Sigmoid colon (tissue), 7 donors: ENCODE measurements around the gene ERVFRD-1. TPM values are rescaled to one million over a fixed set of nuclear protein-coding genes. Genes with fewer than 3 reads are reported as not detected.
"Not testable (repeated sequence)": the region's sequence is repeated elsewhere in the genome, so short reads cannot be mapped to it uniquely, and the experiment has no call there.

Experiments used
- DNase-seq: peaks from one replicate; pipeline ENCODE4 v3.0.0-alpha.2; 2019
- H3K27ac ChIP-seq, 4 donors: fragments of 200-600 bp; sonication (generic); one replicate each; pipeline ENCODE4 v1.5.1; 2016 to 2019; ENCODE audit warnings: mild to moderate bottlenecking in 1 of 4
- H3K27me3 ChIP-seq, 3 donors: fragments of 200-600 bp; sonication (generic); one replicate each; pipeline ENCODE4 v1.5.1; 2019; ENCODE audit warnings: mild to moderate bottlenecking in 1 of 3
- H3K36me3 ChIP-seq, 4 donors: fragments of 200-600 bp; sonication (generic); one replicate each; pipeline ENCODE4 v1.5.1; 2016 to 2019
- H3K4me1 ChIP-seq, 4 donors: fragments of 200-600 bp; sonication (generic); one replicate each; pipeline ENCODE4 v1.5.1; 2017 to 2019
- H3K4me3 ChIP-seq, 4 donors: fragments of 200-600 bp; sonication (generic); one replicate each; pipeline ENCODE4 v1.5.1; 2017 to 2019; ENCODE audit warnings: mild to moderate bottlenecking in 2 of 4, moderate library complexity in 1 of 4
- H3K9me3 ChIP-seq, 4 donors: fragments of 200-600 bp in 3 of 4; sonication (generic) in 3 of 4; one replicate each; pipeline versions ENCODE4 v1.5.1 to v1.6.1; 2013 to 2019
- EP300 ChIP-seq, 4 donors: sonication (generic); formaldehyde crosslinking; IDR thresholded peaks; one replicate each; pipeline ENCODE4 v1.6.1; 2017; ENCODE audit warnings: antibody characterized with exemption in 4 of 4
- POLR2A ChIP-seq, 2 donors: fragments of 450-650 bp; IDR thresholded peaks; one replicate each; pipeline ENCODE4 v1.6.1; 2016; ENCODE audit warnings: antibody characterized with exemption in 2 of 2, mild to moderate bottlenecking in 2 of 2, moderate library complexity in 2 of 2
- POLR2AphosphoS5 ChIP-seq, 4 donors: sonication (generic); formaldehyde crosslinking; IDR thresholded peaks; one replicate each; pipeline ENCODE4 v1.6.1; 2017; ENCODE audit warnings: antibody characterized with exemption in 4 of 4
- WGBS, 2 donors: extraction: QIAGEN DNeasy Blood & Tissue Kit; methylation state at CpG; one replicate each; pipeline ENCODE4 v1.1.7; 2013; 5-methylcytosine and 5-hydroxymethylcytosine counted together
- intact Hi-C: fragments of 100-400 bp; cut with DNase I; formaldehyde crosslinking; loops from one replicate; pipeline ENCODE4 v1.15.1; 2023
- polyA plus RNA-seq, 3 donors: library from polyadenylated mRNA; stranded (reverse); fragments of 200-250 nt; gene quantifications; one replicate each; pipeline ENCODE4 v1.2.3, GENCODE V29; 2013
- total RNA-seq, 4 donors: library from RNA; depleted of rRNA; stranded (reverse); fragments of >200 nt; gene quantifications; one replicate each; pipeline ENCODE4 v1.1.0, GENCODE V29; 2016
- TF ChIP-seq, protein P1 (sequence below), 4 experiments: fragments of 450-650 bp in 3 of 4; fragments of 200-600 bp in 1 of 4; IDR thresholded peaks; one replicate each; pipeline ENCODE4 v1.5.1; 2016 to 2019; ENCODE audit warnings: antibody characterized with exemption in 4 of 4, mild to moderate bottlenecking in 3 of 4, moderate library complexity in 2 of 4
- donor health status: healthy with polysubstance abuse.
- donor health status: Bipolar disorder and iron deficiency.
- donor health status: healthy.

The ERVFRD-1 gene
- total and polyA plus RNA-seq, 7 donors = 0.03 to 0.60 (median 0.36) TPM; not detected in 4

DNA sequence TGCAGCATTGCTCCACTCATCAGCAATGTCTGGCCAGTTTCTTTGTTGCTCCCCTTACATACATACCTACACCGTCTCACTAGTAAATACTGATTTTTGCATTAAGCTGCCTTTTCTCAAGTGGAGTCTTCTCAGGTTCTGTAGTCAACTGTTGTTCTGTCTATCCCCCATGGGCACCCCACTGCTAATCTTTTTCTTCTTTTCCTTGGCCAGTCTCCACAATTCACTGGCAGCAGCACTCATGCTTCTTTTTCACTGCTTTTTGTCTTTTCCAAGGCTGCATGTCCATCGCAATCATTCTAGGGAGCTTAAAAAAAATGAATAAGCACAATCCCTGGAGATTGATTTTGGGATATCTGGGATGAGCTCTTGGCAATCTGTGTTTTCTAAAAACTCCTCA, 10.3 kb upstream of the ERVFRD-1 start:
- peaks cover 0 to 8% (median 0%) of the 10 kb centered on the region in 4 donors for H3K4me1 ChIP-seq
- intact Hi-C loops = no loop called here

DNA sequence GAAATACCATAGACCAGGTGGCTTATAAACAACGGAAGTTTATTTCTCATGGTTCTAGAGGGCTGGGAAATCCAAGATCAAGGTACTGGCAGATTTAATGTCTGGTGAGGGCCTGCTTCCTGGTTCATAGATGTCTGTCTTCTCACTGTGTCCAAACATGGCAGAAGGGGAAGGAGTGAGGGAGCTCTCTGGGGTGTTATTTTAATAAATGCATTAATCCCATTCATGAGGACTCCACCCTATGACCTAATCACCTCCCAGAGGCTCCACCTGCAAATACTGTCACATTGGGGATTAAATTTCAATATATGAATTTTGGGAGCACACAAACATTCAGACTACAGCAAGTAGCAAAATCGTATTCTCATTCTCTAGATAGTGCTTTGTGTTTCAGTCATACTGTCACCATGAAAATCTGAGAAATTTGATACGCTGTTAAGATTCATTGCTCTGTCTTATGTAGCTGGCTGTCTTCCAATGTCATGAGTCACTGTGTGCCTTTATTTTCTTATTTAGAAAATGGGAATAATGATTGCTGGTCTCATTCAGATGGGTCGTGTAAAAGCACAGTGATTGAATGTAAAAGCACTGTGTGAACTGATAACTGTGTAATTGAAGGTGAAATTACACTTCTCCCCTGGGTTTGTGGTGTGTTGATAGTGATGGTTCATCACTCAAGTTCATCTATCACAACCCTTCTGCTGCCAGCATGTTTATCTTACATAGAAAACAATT, 8.9 kb upstream of the ERVFRD-1 start:
- WGBS, 2 donors = 65 to 84% methylated on average over 4 of the region's 4 CpGs
- no peaks in the 10 kb centered on the region for H3K27me3 ChIP-seq
- H3K36me3 ChIP-seq = no peaks in the 10 kb centered on the region
- H3K4me1 ChIP-seq = peaks cover 0 to 8% (median 0%) of the 10 kb centered on the region in 4 donors
- H3K9me3 ChIP-seq = no peaks in the 10 kb centered on the region
- DNase-seq = no peak
- TF ChIP-seq POLR2A (IDR thresholded peaks at IDR 0.05) = no peak
- TF ChIP-seq POLR2AphosphoS5 (IDR thresholded peaks at IDR 0.05) = no peak
- TF ChIP-seq, protein P1, sequence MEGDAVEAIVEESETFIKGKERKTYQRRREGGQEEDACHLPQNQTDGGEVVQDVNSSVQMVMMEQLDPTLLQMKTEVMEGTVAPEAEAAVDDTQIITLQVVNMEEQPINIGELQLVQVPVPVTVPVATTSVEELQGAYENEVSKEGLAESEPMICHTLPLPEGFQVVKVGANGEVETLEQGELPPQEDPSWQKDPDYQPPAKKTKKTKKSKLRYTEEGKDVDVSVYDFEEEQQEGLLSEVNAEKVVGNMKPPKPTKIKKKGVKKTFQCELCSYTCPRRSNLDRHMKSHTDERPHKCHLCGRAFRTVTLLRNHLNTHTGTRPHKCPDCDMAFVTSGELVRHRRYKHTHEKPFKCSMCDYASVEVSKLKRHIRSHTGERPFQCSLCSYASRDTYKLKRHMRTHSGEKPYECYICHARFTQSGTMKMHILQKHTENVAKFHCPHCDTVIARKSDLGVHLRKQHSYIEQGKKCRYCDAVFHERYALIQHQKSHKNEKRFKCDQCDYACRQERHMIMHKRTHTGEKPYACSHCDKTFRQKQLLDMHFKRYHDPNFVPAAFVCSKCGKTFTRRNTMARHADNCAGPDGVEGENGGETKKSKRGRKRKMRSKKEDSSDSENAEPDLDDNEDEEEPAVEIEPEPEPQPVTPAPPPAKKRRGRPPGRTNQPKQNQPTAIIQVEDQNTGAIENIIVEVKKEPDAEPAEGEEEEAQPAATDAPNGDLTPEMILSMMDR (IDR thresholded peaks at IDR 0.05) = no peak
- TF ChIP-seq EP300 (IDR thresholded peaks at IDR 0.05) = no peak
- H3K27ac ChIP-seq = no peak overlapping the region
- intact Hi-C loops = no loop called here
- H3K4me3 ChIP-seq = no peak overlapping the region

More for the DNA sequence above, 10.3 kb upstream of the ERVFRD-1 start:
- H3K4me3 ChIP-seq = no peak overlapping the region
- no peaks in the 10 kb centered on the region for H3K9me3 ChIP-seq
- TF ChIP-seq POLR2AphosphoS5 (IDR thresholded peaks at IDR 0.05) (no peak), EP300 (IDR thresholded peaks at IDR 0.05) (no peak), POLR2A (IDR thresholded peaks at IDR 0.05) (no peak)
- TF ChIP-seq, protein P1 (IDR thresholded peaks at IDR 0.05) = no peak
- H3K27me3 ChIP-seq = no peaks in the 10 kb centered on the region
- no peak for DNase-seq
- 89 to 97% methylated on average over 2 of the region's 2 CpGs for WGBS, 2 donors
- no peaks in the 10 kb centered on the region for H3K36me3 ChIP-seq
- H3K27ac ChIP-seq = no peak overlapping the region

DNA sequence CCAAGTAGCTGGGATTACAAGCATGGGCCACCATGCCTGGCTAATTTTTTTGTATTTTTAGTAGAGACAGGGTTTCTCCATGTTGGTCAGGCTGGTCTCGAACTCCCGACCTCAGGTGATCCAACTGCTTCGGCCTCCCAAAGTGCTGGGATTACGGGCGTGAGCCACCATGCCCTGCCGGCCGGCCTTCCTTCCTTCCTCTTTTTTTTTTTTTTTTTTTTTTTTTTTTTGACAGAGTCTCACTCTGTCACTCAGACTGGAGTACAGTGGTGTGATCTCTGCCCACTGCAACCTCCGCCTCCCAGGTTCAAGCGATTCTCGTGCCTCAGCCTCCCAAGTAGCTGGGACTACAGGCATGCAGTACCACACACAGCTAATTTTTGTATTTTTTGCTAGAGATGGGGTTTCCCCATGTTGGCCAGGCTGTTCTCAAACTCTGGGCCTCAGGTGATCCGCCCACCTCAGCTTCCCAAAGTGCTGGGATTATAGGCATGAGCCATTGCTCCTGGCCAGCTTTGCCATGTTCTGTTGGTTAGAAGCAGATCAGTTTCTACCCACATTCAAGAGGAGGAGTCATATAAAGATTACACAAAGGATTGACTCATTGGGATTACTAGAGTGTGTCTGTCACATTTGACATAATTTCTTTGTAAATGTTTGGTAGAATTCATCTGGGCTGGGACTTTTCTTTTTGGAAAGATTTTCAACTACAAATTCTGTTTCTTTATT, 4.4 kb upstream of the ERVFRD-1 start:
- DNase-seq, H3K4me3 ChIP-seq, H3K27me3 ChIP-seq, intact Hi-C loops, H3K9me3 ChIP-seq, H3K4me1 ChIP-seq, H3K36me3 ChIP-seq, H3K27ac ChIP-seq: not testable (repeated sequence)
- whole genome bisulfite sequencing, 2 donors = 74 to 87% methylated on average over 11 of the region's 11 CpGs

DNA sequence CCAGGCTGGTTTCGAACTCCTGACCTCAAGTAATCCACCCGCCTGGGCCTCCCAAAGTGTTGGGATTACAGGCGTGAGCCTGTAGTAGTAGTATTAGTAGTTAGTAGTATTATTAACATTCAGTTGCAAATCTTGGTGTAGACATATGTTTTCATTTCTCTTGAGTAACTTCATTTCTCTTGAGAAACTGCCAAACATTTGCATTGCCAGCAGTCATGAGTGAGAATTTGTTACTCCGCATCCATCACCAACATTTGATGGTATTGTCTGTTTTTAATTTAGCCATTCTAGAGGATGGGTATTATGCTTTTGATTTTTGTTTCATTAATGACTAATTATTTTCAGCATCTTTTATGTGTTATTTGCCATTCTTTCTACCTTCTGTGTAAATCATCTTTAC, 1.5 kb upstream of the ERVFRD-1 start:
- H3K4me3 ChIP-seq = no peak overlapping the region
- no peaks in the 10 kb centered on the region for H3K27me3 ChIP-seq
- no peaks in the 10 kb centered on the region for H3K36me3 ChIP-seq
- WGBS, 2 donors = 93 to 96% methylated on average over 4 of the region's 4 CpGs
- no peaks in the 10 kb centered on the region for H3K9me3 ChIP-seq
- TF ChIP-seq POLR2AphosphoS5 (IDR thresholded peaks at IDR 0.05) = no peak
- TF ChIP-seq POLR2A (IDR thresholded peaks at IDR 0.05) = no peak
- TF ChIP-seq, protein P1 (IDR thresholded peaks at IDR 0.05) = no peak
- TF ChIP-seq EP300 (IDR thresholded peaks at IDR 0.05) = no peak
- no peak for DNase-seq
- H3K27ac ChIP-seq = no peak overlapping the region
- no peaks in the 10 kb centered on the region for H3K4me1 ChIP-seq
- intact Hi-C loops = no loop called here

DNA sequence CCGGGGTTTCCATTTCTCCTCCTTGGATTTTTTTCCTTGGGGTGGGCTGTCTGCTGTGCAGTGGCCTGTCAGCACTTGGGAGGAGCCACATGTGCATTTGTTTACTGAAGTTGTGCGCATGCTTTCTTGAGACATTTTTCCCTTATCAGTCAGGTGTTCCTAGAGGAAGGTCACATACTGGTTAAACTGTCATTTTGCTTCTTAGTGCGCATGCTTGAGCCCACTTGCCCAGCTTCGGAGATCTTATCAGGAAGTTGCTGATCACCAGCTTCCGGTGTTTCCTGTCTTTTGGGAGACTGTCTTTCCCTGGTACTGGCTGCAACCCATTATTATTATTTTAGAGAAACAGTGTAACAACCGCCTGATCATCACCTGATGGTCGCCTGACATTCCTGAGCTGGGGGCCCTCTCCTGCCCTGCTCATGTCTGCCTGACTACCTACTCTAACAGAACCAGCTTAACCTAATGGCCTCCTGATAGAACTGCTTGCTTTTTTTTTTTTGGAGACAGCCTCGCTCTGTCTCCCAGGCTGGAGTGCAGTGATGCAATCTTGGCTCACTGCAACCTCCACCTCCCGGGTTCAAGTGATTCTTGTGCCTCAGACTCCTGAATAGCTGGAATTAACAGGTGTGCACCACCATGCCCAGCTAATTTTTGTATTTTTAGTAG, 378 bp upstream of the ERVFRD-1 start:
- H3K27ac ChIP-seq = no peak overlapping the region
- DNase-seq = no peak
- WGBS, 2 donors = 68 to 89% methylated on average over 9 of the region's 9 CpGs
- H3K4me1 ChIP-seq = no peaks in the 10 kb centered on the region
- H3K27me3 ChIP-seq = no peaks in the 10 kb centered on the region
- no peaks in the 10 kb centered on the region for H3K36me3 ChIP-seq
- intact Hi-C loops = no loop called here
- TF ChIP-seq, protein P1 (IDR thresholded peaks at IDR 0.05) = no peak
- TF ChIP-seq POLR2AphosphoS5 (IDR thresholded peaks at IDR 0.05) = no peak
- TF ChIP-seq POLR2A (IDR thresholded peaks at IDR 0.05) = no peak
- TF ChIP-seq EP300 (IDR thresholded peaks at IDR 0.05) = no peak
- no peak overlapping the region for H3K4me3 ChIP-seq
- no peaks in the 10 kb centered on the region for H3K9me3 ChIP-seq
